Inflammatory macrophage (primary cell): ENCODE measurements around the gene NFATC4.
A peak's percentile ranks its signal among the peaks of the same experiment; 100 is the strongest.

Experiments used
- DNase-seq, 2 donors: peaks; one replicate each; pipeline ENCODE4 v3.0.0-alpha.2; 2020 to 2022

NFATC4 gene

DNA sequence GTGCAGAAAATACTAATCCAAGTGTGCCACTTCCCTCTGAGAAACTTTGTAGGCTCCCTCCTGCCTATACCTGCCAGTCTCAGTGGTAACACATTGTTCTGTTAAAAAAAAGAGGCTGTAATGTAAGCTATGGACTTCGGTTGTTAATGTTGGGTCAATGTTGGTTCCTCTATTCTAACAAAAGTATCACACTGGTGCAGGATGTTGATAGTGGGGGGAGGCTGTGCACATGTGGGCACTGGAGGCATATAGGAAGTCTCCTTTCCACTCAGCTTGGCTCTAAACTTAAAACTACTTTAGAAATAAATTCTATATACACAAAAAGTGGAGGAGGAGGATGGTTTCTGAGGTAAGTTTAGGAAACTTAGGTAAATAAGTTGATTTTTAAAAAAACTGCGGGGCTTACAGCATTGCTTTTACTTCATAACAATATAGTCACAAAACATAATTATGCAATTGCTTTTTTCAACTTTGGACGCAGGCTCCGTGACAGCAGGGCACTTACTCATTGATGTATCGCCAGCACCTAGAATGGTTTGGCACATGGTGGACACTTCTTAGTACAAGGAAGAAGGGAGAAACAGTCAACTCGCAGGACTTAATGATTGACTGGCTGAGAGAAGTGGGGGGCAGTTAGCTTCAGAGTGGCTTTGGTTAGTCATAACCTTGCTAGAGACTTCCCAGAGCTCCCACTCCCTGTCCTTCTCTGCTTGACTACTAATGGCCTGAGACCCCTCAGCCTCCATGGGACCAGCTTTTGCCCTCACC is 22.9 kb downstream of the NFATC4 start:
- peak; percentile 29 to 37 for DNase-seq

DNA sequence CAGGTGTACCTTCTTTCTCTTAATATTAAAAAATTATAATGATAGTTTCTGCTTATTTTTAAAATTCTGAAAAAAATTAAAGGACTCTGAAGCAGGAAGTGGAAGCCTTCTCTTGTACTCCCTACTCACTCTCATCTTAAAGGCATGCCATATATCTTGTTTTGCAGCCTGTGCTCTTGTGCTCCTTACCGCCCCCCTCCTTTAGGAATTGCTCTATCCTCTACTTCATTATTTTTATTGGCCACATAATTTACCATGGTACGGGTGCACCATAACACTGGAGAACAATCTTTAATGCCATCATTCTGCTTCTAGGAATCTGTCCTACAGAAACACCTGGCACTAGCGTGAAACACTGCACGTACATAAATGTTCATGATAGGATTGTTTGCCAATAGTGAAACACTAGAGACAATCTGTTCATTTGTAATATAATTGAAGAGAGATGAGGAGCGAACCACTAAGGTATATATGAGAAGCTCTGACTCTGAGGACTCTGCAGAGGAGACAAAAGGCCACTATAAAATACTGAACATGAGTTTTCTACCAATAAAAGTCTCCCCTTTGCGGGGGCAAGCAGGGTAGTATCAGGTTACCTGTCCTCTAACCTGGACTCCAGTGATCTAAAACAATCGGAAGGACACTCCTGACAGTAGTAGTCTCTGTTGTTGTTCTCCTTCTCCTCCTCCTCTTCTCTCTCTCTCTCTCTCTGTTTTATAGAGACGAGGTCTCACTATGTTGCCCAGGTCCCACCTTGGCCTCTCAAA is 24.5 kb downstream of the NFATC4 start:
- no peak for DNase-seq

DNA sequence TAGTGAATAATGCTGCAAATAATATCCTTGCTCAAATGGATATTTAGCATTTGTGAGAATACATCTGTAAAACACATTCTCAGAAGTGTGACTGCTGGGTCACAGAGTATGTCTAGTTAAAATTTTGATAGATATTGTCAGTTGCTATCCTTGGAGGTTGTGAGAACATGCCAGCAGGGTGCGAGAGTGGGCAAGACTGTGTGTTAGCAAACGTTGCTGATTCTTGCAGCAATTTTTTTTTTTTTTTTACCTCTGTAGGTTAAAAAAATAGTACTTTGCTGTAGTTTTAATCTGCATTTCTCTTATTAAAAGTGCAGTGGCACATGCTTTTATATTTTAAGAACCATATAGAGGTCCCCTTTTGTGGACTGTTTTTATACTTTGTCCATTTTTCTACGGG is 26.3 kb downstream of the NFATC4 start:
- DNase-seq, result no peak

DNA sequence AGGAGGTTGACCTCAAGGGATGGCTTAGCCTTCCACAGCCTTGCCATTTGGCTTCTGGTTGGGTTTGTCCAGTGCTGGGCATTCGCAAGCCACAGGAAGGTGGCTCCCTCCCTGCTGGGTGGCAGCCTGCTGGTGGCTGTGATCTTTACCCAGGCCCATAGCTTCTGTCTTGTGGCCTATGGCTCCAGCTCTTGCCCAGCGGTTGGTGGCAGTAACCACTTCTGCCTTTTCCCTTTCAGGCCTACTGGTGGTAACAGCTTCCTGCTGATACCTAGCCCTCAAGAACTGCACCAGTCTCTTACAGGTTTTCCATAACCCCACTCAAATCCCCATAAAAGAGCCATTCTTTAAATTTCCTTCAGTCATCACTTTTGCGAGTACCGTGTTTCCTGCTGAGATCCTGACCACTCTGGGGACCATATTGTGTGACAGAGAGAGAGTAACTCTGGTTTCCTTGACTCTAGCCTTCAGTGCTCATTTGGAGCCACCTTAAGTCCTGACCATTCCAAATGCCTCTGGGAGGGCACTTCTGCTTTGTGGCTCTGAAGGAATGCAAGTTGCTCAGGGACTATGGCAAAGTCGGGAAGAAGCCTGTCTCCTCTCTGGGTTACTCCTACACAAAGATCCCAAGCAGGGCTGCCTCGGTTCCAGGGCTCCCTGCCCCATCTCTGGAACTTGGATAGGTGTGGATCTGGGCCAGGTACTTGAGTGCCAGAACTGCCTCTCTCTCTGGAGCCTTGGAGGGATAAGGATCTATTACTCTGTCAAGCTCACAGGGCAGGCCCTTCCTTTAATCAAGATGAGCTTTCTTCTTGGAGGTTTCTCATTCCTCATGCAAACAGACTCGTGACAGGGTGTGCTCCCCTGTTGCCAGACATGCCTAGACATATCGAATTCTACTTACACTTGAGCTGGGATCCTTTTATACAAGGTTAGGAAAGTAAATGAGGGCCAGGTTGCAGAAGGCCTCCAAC is 27.9 kb downstream of the NFATC4 start:
- DNase-seq, result peak; percentile 42 to 53

DNA sequence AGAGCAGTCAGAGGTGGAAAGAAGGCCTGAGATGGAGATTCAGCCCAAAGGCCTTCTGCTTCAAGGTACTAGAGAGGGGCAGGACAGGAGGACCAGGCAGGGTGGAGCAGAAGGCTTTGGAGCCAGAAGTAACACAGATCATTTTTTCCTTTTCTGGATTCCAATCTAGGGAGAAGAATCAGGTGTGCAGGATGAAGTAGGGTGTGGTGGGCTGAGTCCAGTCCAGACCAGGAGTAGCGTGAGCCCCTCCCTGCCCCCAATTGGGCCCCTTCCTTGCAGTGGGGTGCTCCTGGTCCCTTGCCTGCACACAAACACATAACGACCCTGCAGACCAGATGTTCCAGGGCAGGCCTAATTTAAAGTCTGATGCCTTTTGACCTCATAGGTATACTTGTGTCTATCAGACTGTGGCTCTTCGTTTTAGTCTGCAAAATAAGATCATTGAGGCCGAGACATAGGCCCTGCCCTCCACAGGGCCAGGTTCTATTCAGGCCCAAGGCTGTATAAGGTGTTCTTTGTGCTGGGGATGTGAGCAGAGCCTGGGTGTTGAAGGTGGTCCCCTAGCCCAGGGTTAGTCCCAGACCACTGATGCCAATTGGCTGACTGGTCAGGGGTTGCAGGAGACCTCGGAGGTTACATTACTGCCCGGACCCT is 29.8 kb downstream of the NFATC4 start:
- DNase-seq, result no peak

DNA sequence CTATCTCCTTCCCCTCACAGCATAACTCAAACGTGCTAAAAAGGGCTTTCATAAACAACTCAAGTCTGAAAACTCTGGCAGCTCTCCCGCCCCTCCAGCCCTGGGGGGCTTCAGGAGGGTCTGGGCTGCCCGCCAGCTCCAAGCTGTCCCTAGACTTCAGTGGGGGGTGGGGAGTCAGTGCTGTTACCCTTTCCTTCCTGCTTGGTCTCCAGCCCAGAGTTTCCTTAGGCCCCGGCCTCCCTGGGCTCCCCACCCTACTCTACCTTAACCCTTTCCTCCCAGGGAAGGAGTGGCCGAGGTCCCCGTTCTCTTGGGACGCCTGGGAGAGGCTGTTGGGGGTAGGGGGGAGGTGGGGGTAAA is 30.3 kb downstream of the NFATC4 start:
- no peak for DNase-seq

DNA sequence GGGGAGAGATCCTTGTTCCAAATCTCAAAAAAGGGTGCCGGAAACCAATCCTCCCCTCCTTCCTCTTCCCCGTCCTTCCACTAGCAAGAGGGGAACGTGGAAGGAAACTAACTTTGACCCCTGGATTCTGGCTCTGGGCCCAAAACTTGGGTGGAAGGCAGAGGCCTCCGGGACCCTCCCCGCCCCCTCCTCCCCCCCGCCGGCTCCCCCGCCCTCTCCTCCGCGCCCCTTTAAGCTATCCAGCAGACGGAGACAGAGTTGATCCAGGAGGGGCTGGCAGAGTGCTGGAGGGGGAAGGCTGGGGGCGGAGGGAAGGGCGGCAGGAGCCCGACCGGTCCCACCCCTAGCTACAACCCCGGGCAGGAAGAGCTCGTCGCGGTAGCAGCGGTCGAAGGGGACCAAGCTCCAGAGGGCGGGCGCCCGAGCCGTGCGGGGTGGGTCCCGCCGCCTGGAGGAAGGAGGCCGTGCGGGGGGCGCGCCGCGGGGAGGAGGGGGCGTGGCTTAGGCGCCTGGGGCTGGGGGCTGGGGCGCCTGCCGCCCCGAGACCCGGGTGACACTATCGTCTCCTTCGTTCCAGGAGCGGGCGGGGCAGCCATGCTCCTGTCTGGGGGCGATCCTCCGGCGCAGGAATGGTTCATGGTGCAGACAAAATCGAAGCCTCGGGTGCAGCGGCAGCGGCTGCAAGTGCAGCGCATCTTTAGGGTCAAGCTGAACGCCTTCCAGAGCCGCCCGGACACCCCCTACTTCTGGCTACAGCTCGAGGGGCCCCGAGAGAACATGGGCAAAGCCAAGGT is 30.9 kb downstream of the NFATC4 start, which contains the start of gene NYNRIN:
Gene NYNRIN (plus strand): TSS at position 351 of the 794 bp plus-strand sequence. CDS start 244 bp downstream, at position 595.
- no peak for DNase-seq

DNA sequence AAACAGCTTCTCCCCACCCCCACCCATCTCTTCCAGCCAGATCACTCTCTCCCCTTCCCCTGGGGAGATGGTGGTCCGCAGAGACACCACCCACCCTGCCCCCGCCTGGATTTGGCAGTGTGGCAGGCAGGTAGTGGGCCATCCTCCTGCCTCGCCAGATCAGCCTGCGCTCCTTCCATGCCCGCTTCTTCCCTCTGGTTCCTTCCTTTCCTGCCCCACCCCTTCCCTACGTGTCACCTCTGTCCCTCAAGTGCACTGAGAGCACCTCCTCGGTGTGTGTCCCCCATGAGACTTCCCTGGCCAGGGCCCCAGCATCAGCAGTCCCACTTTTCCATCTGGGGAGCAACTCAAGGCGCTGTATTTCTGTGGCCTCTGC is 31.5 kb downstream of the NFATC4 start:
- no peak for DNase-seq

DNA sequence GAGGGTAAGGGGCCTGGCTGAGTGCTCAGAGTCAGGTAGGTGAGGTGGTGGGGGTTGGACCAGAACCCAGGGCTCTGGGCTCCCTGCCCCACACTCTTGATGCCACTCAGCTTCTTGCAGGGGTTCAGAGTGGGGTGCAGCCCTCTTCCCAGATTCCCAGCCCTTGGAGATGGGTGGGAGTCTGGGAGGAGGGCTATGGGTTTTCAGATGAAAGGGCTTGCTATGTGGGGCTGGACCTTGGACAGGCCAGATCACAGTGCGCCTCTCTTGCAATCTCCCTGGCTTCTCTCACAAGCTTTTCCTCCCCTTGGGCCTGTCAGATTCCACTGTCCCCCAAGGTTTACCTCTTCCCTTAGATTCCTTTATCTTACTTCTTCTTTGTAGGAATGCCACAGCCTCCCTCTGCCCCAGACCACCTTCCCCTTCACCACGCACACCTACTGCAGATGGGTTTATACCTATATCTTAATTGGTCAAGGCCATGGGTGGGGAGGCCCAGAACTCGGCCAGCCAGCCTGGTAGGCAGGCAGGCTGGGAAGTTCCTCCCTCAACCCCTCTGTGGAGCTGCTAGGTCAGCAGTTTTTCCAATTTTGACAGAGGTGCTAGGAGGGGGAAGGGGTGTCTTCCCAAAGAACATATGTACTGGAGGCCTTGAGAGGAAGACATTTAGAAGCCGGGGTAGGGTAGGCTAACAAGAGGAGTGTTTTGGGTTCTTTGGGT is 32.2 kb downstream of the NFATC4 start:
- DNase-seq, result peak in 1 of 2 donors; percentile 13

DNA sequence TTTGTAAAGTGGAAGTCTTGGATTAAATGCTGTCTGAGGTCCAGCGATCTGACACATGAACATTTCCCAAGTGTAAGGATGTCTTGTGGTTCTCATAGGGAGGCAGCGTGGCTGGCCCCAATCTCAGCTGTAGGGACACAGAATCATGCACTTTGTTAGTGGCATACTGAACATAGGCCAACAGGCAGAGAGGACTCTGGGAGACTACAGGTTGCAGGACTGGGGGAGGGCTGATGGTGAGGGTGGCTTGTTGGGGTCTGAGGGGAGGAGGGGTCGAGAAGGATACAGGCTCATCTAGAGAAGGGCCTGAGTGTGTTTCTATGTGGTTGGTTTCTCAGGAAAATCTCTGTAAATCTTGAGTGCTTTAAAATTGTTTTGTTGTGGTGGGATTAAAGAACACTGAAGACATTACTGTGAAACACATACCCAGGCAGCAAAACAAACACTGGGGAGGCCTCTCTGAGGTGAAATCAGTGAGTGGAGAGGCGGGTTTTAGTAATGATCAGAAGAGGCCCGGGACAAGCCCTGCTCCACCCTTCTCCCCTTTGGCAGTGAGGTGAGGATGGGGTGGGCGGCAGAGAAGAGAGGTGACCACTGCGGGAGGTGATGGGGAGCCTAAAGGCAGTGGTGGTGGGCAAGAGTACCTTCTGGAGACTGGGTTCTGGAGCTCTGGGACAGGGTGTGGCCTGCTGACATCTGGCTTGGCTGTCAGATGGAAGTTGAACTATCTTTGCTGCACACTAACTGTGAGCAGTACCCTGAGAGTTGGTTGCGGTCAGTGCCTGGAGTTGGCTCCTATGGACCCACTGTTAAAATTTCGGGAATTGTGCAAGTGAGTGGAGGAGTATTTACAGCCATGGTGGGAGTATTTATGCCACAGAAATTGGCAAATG is 34.1 kb downstream of the NFATC4 start:
- DNase-seq, result no peak

DNA sequence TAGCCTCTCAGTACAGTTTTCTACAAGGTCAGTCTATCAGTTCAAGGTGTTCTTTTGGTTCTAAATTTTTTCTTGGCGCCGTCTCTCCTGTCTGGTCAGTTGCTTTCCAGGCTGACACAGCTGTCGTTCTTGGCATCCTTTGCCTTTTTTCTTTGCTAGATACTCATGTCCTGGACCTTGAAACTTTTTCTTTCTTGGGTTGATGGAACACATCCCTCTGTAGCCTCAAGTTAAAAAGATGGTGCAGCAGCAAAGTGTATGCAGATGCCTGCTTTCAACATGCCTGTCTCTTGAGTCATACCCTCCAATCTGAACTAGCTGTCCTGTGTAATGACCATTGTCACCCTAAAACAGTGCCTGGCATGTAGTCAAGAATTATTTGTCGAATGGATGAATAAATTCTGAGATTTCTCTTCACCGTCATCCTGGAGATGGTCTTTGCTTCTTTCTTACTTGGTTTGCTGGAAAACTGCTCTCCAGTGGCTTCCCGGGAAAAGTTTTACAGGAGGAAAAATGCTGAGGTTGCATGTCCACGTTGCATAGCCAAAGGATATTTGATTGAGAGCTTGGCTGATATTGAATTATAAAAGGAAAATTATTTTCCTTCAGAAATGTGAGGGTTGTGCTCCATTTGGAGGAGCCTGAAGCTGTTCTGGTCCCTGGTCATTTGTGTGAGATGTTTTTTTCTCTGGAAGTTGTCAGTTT is 35.5 kb downstream of the NFATC4 start:
- no peak for DNase-seq

DNA sequence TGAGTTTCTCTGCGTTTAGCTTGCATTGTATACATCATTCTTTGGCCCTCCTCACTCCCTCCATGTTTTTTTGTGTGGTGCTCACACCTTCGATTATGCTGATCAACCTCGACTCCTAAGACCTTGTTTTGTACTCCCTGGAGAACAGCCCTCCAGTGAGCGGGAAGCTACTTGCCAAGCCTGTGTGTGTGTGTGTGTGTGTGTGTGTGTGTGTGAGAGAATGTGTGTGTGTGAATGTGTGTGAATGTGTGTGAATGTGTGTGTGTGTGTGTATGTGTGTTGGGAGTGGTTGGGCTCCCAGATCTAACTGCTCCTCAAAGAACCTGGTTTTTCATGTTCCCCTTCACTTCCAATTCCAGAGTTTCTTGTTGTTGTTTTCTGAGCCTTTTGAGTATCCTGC is 36.8 kb downstream of the NFATC4 start:
- DNase-seq, result no peak

DNA sequence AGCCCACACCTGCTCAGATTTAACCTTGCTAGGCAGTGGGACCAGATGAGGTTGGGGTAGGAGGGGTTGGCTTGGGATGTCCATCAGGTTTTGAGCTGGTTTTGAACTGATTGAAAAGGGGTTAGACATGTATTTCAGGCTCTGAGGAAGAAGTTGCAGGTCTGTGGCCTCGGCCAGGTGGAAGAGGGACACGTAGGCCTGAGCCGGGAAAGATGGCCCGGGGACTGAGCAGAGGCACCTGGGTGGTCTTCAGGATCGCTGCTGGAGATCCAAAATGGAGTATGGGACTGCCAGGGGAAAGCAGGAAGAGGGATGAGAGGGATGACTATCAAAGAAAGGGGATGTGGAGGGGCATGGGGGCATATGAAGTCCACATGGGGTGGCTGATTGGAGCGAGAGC is 38.4 kb downstream of the NFATC4 start:
- no peak for DNase-seq

DNA sequence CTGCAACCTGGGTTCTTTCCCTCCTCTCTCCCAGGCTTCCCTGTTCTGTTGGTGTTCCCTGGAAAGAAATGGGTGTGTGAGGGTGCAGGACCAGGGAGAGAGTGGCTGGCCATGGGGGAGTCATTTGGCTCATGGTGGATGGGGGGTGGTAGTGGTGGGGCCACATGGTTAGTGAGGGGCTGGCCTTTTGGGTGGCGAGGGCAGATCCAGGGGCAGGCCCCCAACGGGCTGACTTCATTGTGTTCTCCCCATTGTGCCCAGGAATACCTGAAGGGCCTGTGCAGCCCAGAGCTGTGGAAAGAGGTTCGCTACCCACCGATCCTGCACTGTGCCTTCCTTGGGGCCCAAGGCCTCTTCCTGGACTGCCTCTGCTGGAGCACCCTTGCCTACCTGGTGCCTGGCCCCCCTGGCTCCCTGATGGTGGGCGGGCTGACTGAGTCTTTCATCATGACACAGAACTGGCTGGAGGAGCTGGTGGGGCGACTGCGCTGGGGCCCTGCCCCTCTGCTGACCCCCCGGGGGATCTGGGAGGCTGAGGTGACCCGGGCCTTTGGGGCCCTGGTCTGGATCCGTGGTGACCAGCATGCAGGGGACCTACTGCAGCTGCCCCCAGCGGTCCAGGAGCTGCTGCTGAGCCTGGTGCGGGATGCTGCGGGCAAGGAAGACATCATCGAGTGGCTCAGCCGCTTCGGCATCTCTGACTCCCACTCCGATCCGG is 39.8 kb downstream of the NFATC4 start:
- no peak for DNase-seq

DNA sequence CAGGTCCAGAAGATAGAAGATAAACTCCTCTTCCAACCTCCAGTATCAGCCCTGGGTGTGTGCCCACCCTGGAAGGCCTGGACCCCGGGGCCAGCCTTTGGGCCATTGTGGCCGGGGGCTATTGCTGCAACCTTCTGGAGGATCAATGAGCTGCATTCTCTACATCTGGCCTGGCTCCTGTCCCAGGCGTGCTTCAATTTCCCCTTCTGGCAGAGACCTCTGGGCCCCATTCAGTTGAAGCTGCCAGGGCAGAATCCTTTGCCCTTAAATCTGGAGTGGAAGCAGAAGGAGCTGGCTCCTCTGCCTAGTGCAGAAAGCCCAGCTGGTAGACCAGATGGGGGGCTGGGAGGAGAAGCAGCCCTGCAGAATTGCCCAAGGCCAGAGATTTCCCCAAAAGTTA is 40.8 kb downstream of the NFATC4 start:
- no peak for DNase-seq

DNA sequence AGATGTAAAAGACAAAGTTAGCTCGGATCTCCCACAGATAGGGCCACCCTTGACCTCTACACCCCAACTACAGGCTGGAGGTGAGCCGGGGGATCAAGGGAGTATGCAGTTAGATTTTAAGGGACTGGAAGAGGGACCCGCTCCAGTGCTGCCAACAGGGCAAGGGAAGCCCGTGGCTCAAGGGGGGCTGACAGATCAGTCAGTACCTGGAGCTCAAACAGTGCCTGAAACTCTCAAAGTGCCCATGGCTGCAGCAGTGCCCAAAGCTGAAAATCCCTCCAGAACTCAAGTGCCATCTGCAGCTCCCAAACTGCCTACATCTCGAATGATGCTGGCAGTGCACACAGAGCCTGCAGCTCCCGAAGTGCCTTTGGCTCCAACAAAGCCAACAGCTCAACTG is 41.2 kb downstream of the NFATC4 start:
- no peak for DNase-seq

DNA sequence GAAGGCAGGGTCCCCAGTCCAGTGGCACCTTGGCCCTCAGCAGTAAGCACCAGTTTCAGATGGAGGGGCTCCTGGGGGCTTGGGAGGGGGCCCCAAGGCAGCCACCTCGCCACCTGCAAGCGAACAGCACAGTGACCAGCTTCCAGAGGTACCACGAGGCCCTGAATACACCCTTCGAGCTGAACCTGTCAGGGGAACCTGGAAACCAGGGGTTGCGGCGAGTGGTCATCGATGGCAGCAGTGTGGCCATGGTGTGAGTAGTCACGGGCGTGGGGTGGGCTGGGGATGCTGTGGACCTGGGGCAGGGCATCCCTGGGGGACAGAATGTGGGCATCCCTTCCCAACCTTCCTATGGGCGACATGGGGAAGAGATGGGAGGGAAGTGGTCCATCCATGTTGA is 42.0 kb downstream of the NFATC4 start:
- no peak for DNase-seq
